ENCODE measurements around the gene LY6G6C.

The LY6G6C gene

DNA sequence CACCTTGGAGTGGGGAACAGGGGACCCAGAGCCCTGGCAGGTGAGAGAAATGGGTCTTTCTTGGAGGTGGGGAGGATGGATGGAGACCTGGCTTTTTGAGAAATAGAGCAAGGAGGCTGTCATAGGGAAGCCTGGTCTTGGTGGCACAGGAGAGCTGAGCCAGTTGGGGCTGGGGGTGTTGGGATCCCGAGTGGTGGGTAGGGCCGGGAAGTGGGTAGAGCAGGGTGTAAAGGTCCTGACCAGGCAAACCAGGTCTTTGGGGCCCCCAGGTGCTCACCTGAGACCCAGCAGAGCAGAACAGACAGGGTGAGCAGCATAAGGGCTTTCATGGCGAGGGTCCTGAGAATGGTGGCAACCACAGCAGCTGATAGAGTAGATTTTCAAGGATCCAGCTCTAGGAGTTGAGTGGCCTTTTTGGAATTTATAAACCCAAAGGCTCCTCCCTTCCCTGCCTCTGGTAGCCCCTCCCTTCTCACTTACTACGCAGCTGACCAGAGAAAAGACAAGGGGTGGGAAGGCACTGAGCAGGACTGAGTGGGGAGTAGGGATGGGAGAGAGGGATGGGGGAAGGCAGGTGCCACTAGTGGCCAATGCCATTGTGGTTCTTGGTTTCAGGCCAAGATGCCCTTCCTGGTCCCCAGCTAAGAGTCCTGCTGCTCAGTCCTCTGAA, at the start of gene LY6G6C:
Gene LY6G6C, minus strand, starts transcription at position 396 of the 670 bp plus-strand sequence. Its CDS starts 67 bp downstream, at position 329.
- no peak for DNase-seq

- no peak for DNase-seq
Measured at GRCh38 chr6:31770860-31771259, 49.3 kb upstream of the LY6G6C start.

DNA sequence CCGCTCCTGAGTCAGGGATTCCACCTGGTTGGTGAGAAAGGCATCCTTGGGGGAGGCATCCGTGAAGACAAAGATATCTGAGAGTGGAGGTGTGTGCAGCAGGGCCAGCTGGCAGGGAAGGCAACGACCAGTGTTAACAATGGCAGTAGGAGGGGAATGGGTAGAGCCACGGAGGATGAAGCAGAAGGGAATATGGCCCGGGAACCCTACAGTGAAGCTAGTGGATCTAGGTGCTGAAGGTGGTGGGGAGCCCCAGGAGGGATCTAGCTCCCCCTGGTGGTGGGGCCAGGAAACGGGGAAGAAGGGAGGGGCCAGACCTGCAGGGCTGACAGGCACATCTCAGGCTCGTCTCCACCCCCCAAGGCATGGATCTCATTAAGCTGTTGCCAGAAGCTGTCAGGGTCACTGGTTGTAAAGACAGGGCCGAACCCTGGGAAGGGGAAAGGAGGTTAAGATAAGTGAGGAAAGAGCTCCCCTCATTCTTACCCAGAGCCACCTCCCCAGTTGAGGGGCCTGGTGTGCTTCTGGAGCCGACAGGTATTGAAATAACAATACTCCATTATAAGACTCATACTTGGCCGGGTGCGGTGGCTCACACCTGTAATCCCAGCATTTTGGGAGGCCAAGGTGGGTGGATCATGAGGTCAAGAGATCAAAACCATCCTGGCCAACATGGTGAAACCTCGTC, 48.3 kb upstream of the LY6G6C start:
- peak; percentile 18 for DNase-seq

GRCh38 chr6:31768363-31769257, 47.1 kb upstream of the LY6G6C start:
- peak; percentile 0 for DNase-seq

DNA sequence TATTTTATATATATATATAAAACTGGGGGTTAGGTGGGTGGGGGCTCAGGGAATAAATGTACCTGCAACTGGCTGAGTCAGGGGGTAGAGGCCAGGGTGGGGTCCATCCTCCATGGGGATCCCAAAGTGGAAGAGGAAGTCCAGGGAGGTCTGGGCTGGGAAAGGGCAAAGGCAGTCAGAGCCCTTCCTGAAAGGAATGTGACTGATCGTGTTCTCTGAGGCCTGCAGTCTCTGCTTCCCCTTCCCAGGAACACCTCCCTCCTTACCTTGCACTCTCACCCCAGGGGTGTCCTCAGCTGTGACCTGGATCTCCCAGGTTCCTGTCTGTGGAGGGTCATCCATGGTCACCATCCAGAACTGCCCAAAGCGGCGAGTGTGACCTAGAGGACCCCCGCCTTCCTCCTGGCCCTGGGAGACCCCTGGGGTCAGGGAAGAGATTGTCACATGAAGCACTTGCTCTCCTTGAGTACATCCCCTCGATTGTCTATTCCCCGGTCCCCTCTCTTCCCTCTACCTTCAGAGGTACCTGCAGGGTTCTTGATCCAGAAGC, 45.6 kb upstream of the LY6G6C start:
- no peak for DNase-seq

DNA sequence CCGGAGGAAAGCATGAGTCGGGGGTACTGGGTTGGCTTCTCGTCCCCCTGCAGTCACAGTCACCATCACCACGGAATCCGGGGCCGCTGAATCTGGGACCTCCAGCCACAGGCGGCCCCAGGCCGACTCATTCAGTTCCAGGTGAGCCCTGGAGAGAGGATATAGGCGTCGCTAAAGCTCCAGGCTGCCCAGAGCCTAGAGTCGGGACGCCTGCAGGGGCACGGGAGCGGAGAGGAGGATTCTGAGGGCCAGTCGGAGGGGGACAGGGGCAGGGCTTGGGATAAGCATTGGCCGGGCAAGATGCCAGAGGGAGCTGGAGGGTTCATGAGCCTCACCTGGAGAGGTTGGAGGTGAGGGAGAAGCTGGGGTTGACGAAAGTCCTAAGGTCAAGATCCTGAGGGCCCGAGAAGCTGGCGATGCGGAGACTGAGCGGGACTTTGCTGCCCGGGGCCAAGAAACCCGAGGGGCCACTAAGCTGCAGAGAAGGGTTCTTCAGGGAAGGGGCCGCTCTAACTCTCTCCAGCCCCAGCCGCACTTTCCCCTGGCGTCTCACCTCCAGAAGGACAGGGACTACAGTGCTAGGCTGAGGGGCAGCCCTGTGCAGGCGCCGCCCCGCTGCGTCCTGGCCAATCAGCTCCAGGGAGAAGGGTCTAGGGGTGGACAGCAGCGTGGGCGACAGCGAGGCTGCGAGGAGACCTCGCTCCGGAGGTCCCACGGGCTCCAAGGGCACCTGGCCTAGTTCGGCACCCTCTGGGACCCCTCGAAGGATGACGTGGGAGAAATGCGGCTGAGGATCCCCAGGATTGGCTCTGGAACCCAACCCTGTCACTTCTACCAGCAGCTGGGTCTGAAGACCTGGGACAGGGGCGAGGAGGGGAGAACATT, 44.6 kb upstream of the LY6G6C start:
- no peak for DNase-seq

GRCh38 chr6:31765559-31765909, 44.0 kb upstream of the LY6G6C start:
- no peak for DNase-seq

GRCh38 chr6:31764198-31764597, 42.7 kb upstream of the LY6G6C start:
- DNase-seq: no peak

DNA sequence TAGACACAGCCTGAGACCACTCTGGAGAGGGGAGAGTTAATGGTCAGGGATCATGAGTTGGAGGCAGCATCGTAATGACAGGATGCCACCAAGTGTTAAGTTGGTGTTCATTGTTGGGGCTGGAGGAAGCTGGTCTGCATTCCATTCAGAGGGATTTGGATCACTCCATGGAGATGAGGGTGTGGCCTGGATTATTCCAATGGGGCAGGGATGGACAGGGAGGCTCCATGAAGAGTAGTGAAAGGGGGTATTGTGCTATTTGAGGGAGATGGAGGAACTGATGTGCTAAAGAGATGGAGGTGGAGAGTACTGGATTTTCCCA, 42.0 kb upstream of the LY6G6C start:
- DNase-seq: no peak

- no peak for DNase-seq
Measured at GRCh38 chr6:31762878-31763618, 41.5 kb upstream of the LY6G6C start.

- DNase-seq: no peak
Measured at GRCh38 chr6:31762356-31762755, 40.8 kb upstream of the LY6G6C start, which contains the start of gene SAPCD1. TSS of gene SAPCD1 (plus strand) at chr6:31762656. CDS start at chr6:31763055, 399 bp downstream.

DNA sequence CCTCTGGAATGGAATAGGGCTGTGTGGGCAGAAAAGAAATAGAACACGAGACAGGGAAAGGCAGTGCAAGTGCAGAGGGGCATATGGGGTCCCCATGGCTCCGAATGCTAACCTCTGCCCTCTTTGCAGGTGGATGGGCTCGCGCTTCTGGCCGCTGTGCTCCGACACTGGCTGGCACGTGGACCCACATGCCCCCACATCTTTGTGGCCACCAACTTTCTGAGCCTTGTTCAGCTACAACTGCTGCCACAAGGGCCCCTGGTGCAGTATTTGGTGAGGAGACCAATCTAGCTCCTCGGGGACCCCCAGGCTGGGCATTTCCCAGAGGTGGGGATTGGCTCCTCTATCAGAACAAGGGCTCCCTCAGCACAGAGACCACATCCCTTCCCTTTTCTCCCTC, 39.8 kb upstream of the LY6G6C start:
- DNase-seq: no peak

DNA sequence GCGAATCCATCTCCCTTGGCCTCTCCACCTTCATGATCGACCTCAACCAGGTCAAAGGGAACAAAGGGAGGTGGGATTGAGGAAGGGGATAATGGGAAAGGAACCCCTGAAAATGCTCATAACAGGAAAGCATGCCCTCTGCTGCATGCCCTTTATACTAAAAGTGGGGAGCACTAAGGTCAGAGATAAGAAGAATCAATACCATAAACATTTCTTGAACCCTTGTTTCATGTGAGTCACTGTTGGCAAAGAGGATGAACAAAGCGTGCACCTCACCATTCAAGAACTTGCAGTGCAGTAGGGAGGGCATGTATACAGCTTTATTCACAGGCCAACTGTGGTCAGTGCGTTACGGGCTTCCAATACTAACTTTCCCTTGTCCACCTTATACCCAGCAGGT, 39.2 kb upstream of the LY6G6C start:
- no peak for DNase-seq

DNA sequence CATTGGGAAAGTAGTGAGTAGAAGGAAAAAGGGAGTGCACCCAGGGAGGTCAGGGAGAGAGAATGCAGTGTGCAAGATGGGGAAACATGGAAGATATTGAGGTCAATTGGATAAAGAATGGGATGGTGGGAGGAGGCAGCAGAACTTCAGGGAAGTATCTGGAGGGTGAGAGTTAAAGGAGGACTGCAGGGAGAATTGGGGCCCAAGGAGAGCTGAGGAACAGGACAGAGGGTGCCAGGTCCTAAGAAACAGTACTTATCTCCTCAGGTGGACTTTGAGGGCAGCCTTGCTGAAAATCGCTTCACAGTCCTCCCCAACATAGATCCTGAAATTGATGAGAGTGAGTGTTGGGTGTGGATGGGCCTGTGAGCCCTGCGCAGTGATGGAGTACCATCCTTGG, 36.7 kb upstream of the LY6G6C start:
- no peak for DNase-seq

DNA sequence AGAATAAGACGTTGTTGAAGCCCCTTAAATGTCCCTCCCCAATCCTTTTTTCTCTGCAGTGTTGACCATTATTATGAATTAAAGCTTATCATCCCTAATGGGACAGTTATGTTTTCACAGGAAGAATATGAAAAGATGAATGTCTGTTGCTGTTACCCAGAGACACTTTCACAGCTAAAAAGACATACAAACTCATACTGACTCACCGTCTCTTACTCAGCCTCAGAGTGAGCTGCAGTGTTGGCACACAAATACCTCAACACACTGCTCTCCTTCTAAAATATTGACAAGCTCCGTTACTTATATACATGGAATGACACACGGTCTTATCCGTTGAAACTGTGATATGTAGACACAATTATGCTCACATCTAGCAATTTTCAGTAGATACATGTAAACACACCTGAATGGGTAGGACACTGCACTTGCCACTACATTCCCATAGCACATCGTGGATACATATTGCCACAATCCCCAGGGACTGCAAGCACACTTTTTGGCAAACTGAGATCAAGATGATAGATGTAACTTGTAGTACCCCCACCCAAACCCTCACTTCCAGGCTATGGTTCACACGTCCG, 31.3 kb upstream of the LY6G6C start:
- no peak for DNase-seq

DNA sequence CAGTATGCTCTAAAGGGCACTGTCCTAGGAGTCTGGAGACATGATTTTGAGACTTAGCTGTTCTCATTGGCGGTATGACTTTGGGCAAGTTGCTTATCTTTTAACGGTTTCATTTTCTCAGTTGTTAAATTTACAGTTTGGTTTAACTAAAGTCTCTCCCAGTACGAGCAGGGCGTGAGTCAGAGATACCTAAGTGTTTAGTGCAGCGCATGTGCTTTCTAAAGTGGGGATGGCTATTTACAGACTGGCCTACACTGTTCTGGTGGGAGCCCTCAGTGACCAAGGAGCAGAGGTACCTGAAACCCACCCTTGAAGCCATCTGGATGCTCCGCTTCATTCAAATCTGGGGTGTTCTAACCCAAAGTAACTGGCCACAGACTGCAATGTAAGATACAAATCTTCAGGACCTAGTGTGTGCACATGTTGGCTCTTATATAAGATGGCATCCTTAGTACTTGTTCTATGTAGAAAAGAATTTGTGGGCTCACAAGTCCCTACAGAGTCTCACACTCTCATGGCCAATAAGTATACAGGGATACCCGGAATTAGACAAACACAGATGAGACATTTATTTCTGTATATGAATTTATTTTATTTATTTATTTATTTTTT, 29.0 kb upstream of the LY6G6C start:
- no peak for DNase-seq

DNA sequence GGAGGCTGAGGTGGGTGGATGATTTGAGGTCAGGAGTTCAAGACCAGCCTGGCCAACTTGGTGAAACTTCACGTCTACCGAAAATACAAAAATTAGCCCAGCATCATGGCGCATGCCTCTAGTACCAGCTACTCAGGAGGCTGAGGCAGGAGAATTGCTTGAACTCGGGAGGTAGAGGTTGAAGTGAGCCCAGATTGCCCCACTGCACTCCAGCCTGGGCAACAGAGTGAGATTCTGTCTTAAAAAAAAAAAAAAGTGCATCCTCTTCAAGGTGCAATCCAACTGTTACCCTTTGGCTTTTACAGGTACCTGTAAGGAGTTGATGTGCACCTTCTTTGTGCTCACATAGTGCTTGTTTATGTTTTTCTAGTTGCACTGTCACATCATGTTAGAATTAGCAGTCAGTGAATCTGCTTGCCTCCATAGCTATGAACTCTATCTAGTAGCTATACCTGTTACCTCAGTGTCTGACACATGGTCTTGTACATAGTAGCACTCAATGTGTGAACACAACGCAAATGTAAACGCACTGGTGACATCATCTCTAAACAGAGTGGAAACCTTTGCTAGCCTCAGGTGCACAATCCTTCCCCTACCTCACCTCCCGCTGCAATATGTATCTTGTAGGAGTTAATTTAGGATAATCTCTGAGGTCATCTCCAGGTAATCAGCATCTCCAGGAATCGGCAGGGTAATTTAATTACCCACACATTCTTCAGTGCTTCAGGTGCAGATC, 27.9 kb upstream of the LY6G6C start:
- no peak for DNase-seq

DNA sequence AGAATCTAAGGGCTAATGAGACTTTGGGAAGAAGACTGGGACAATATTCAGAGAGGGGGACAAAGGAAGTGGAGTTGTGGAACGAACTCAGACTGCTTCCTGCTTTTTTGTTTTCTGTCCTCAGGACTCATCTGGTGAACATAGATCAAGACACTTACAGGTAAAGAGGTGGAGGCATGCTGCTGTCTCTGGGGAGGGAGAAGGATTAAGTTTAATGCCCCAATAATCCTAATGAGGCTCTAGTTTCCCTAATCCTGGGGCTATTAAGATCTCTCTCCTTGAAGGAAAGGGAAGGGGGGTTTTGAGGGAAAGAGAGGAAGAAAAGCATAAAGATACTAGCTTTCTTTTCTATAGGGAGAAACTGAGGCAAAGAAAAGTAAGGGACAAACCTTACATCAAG, 22.9 kb upstream of the LY6G6C start:
- no peak for DNase-seq

GRCh38 chr6:31742894-31743293, 21.3 kb upstream of the LY6G6C start:
- no peak for DNase-seq

DNA sequence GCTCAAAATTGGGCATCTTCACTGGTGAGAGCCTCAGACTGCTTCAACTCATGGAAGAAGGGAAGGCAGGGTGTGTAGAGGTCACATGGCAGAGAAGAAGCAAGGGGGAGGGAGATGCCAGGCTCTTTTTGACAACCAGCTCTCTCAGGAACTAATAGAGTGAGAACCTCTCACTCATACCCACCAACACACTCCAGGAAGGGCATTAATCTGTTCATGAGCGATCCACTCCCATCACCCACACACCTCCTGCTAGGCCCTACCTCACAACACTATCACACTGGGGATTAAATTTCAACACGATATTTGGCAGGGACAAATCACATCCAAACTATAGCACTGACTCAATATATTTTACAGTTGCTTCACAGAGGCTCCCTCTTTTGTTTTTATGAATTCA, 20.3 kb upstream of the LY6G6C start:
- DNase-seq: no peak

Data from GF-D8 (cell line).